IMR-90 (cell line): ENCODE measurements around the gene SMARCA4. TPM values are rescaled to one million over a fixed set of nuclear protein-coding genes. Genes with fewer than 3 reads are reported as not detected.

ENCODE experiments used
- ATAC-seq: fragments of 200-7000 bp; cut with Tn5 transposase; 2 replicates; pipeline ENCODE4 v1.9.1; 2020; ENCODE audit warnings: low read depth, mild to moderate bottlenecking, moderate library complexity
- BruUV-seq: library from RNA; stranded (reverse); fragments of 400-500 nt; replicated peaks from 2 replicates; lab custom pipeline; 2021; lab: Mats Ljungman, UMichigan
- CTCF ChIA-PET: fragments of 300-600 bp; formaldehyde crosslinking; extraction: SDS; loops from one replicate; lab custom pipeline; 2021; ENCODE audit warnings: antibody characterized with exemption; lab: Yijun Ruan, JAX
- POLR2A ChIA-PET: fragments of 300-600 bp; sonication (Branson Sonifier 250); formaldehyde crosslinking; loops from one replicate; lab custom pipeline; 2022; ENCODE audit warnings: antibody characterized with exemption; ENCODE audit not compliant: unreplicated experiment; lab: Charles Lee
- DNase-seq: peaks from one replicate; pipeline ENCODE4 v3.0.0; 2013
- H2AFZ ChIP-seq: replicated peaks from 2 replicates; pipeline ENCODE3; 2013; ENCODE audit warnings: low read length, mild to moderate bottlenecking; ENCODE audit not compliant: poor library complexity
- H2AK5ac ChIP-seq: 2 replicates; pipeline ENCODE4 v1.6.1; 2013; ENCODE audit warnings: low read depth, low read length, inconsistent platforms
- H2AK9ac ChIP-seq: replicated peaks from 2 replicates; pipeline ENCODE3; 2013; ENCODE audit warnings: mild to moderate bottlenecking, low read depth, low read length, moderate library complexity; ENCODE audit not compliant: poor library complexity
- H2BK120ac ChIP-seq: 2 replicates; pipeline ENCODE4 v1.6.1; 2013; ENCODE audit warnings: low read depth, low read length, inconsistent platforms
- H2BK15ac ChIP-seq: 3 replicates; pipeline ENCODE4 v1.6.1; 2013; ENCODE audit warnings: low read depth, low read length, inconsistent platforms
- H2BK20ac ChIP-seq: 2 replicates; pipeline ENCODE4 v1.6.1; 2013; ENCODE audit warnings: low read depth, mild to moderate bottlenecking, inconsistent platforms, low read length, moderate library complexity
- H2BK5ac ChIP-seq: 2 replicates; pipeline ENCODE4 v1.6.1; 2013; ENCODE audit warnings: mild to moderate bottlenecking, low read depth, low read length, inconsistent platforms; ENCODE audit not compliant: poor library complexity, severe bottlenecking
- H3K14ac ChIP-seq: replicated peaks from 2 replicates; pipeline ENCODE4 v1.6.1; 2013; ENCODE audit warnings: low read depth, low read length, inconsistent platforms
- H3K18ac ChIP-seq: 2 replicates; pipeline ENCODE4 v1.6.1; 2013; ENCODE audit warnings: low read depth, low read length, control low read depth
- H3K23ac ChIP-seq: 2 replicates; pipeline ENCODE4 v1.6.1; 2013; ENCODE audit warnings: low read depth, low read length, inconsistent platforms
- H3K27ac ChIP-seq: 2 replicates; pipeline ENCODE4 v1.5.1; 2013; ENCODE audit warnings: mild to moderate bottlenecking, control low read depth, low read length; ENCODE audit not compliant: insufficient read depth
- H3K27me3 ChIP-seq: 2 replicates; pipeline ENCODE4 v1.6.1; 2013; ENCODE audit warnings: low read length; ENCODE audit not compliant: control insufficient read depth, insufficient read depth
- H3K36me3 ChIP-seq: 2 replicates; pipeline ENCODE4 v1.6.1; 2013; ENCODE audit warnings: low read length, mixed read lengths; ENCODE audit not compliant: control insufficient read depth, insufficient read depth
- H3K4ac ChIP-seq: 2 replicates; pipeline ENCODE4 v1.6.1; 2013; ENCODE audit warnings: low read depth, low read length, inconsistent platforms
- H3K4me1 ChIP-seq: 2 replicates; pipeline ENCODE4 v1.6.1; 2013; ENCODE audit warnings: low read length, mixed read lengths; ENCODE audit not compliant: control insufficient read depth, insufficient read depth
- H3K4me2 ChIP-seq: 2 replicates; pipeline ENCODE4 v1.6.1; 2013; ENCODE audit warnings: low read depth, mild to moderate bottlenecking, control low read depth, low read length, moderate library complexity
- H3K4me3 ChIP-seq: 2 replicates; pipeline ENCODE4 v1.5.1; 2013; ENCODE audit warnings: low read depth, mild to moderate bottlenecking, control low read depth, low read length, moderate library complexity; ENCODE audit not compliant: insufficient read depth
- H3K56ac ChIP-seq: 2 replicates; pipeline ENCODE4 v1.6.1; 2013; ENCODE audit warnings: low read length, inconsistent platforms; ENCODE audit not compliant: insufficient read depth; ENCODE audit errors: extremely low read depth
- H3K79me1 ChIP-seq, 2 experiments: 2 replicates each; pipeline ENCODE4 v1.6.1; 2013; ENCODE audit warnings: low read length in 2 of 2, inconsistent platforms in 1 of 2, low read depth in 1 of 2
- H3K9ac ChIP-seq: 2 replicates; pipeline ENCODE4 v1.6.1; 2013; ENCODE audit warnings: low read depth, low read length, control low read depth
- H3K9me1 ChIP-seq: 2 replicates; pipeline ENCODE4 v1.6.1; 2013; ENCODE audit warnings: low read length, inconsistent platforms; ENCODE audit not compliant: insufficient read depth
- H3K9me3 ChIP-seq: 2 replicates; pipeline ENCODE4 v1.6.1; 2013; ENCODE audit warnings: low read length; ENCODE audit not compliant: control insufficient read depth, insufficient read depth
- H4K20me1 ChIP-seq: 2 replicates; pipeline ENCODE4 v1.6.1; 2013; ENCODE audit warnings: low read length, inconsistent platforms; ENCODE audit not compliant: insufficient read depth
- H4K5ac ChIP-seq: 2 replicates; pipeline ENCODE4 v1.6.1; 2013; ENCODE audit warnings: mild to moderate bottlenecking, low read depth, low read length, control low read depth
- H4K8ac ChIP-seq, 2 experiments: 2 replicates each; pipeline ENCODE4 v1.6.1; 2013; ENCODE audit warnings: low read depth in 2 of 2, low read length in 2 of 2, control low read depth in 1 of 2, inconsistent platforms in 1 of 2
- H4K91ac ChIP-seq: 2 replicates; pipeline ENCODE4 v1.6.1; 2013; ENCODE audit warnings: low read depth, low read length, inconsistent platforms; ENCODE audit not compliant: insufficient read depth
- CEBPB ChIP-seq: IDR thresholded peaks from 2 replicates; pipeline ENCODE4 v1.6.1; 2012; ENCODE audit warnings: low read depth, low read length, improper control_type of control experiment
- CHD1 ChIP-seq: IDR thresholded peaks from 2 replicates; pipeline ENCODE4 v1.6.1; 2012; ENCODE audit warnings: low read depth, low read length, improper control_type of control experiment
- CTCF ChIP-seq: conservative IDR thresholded peaks from 2 replicates; pipeline ENCODE4 v1.5.1; 2012; ENCODE audit warnings: mild to moderate bottlenecking, low read depth, low read length, improper control_type of control experiment
- FOS ChIP-seq: fragments of 150-350 bp; IDR thresholded peaks from 2 replicates; pipeline ENCODE4 v1.6.1; 2016; ENCODE audit warnings: low read depth, low read length
- MAFK ChIP-seq: IDR thresholded peaks from 2 replicates; pipeline ENCODE4 v1.6.1; 2012; ENCODE audit warnings: low read depth, low read length, improper control_type of control experiment
- MAZ ChIP-seq: IDR thresholded peaks from 2 replicates; pipeline ENCODE4 v1.6.1; 2012; ENCODE audit warnings: low read depth, mild to moderate bottlenecking, low read length, improper control_type of control experiment, moderate library complexity, borderline replicate concordance
- MXI1 ChIP-seq: IDR thresholded peaks from 2 replicates; pipeline ENCODE4 v1.6.1; 2012; ENCODE audit warnings: low read depth, mild to moderate bottlenecking, low read length, moderate library complexity, borderline replicate concordance
- RCOR1 ChIP-seq: IDR thresholded peaks from 2 replicates; pipeline ENCODE4 v1.6.1; 2012; ENCODE audit warnings: mild to moderate bottlenecking, low read length, improper control_type of control experiment; ENCODE audit not compliant: insufficient replicate concordance
- USF2 ChIP-seq: fragments of 150-350 bp; IDR thresholded peaks from 2 replicates; pipeline ENCODE4 v1.6.1; 2017; ENCODE audit warnings: mild to moderate bottlenecking, antibody characterized with exemption, low read length, low read depth
- WGBS, 2 experiments: methylation state at CpG; one replicate each; pipeline versions ENCODE4 v1.1.5 to v1.1.7; 2013; ENCODE audit warnings: missing lambda C conversion rate in 2 of 2; ENCODE audit not compliant: insufficient read length in 1 of 2; ENCODE audit errors: extremely low coverage in 2 of 2; 5-methylcytosine and 5-hydroxymethylcytosine counted together
- dilution Hi-C: fragments of 300-500 bp; cut with HindIII; formaldehyde crosslinking; loops from one replicate; pipeline ENCODE4 v1.14.3; 2018; ENCODE audit warnings: low sequenced_read_pairs; ENCODE audit not compliant: unreplicated experiment
- in situ Hi-C: fragments of 300-500 bp; cut with MboI; formaldehyde crosslinking; loops from 3 replicates; pipeline ENCODE4 v1.14.3; 2019; ENCODE audit warnings: low sequenced_read_pairs, inconsistent platforms, mixed read lengths
- intact Hi-C: fragments of 100-400 bp; cut with micrococcal nuclease; formaldehyde crosslinking; loops from 2 replicates; pipeline ENCODE4 v1.10.0; 2022
- polyA plus RNA-seq, 3 experiments: library from polyadenylated mRNA; depleted of rRNA; stranded (reverse); fragments of >200 nt; gene quantifications; 2 replicates each; pipeline ENCODE4 v1.2.3, GENCODE V29; 2012; ENCODE audit warnings: low replicate concordance in 1 of 3
- total RNA-seq: library from RNA; depleted of rRNA; stranded (reverse); fragments of >200 nt; gene quantifications from 2 replicates; pipeline ENCODE4 v1.2.3, GENCODE V29; 2012

The SMARCA4 gene
- total and polyA plus RNA-seq, 2 of the 4 experiments (the other 2 are of a cell fraction): 41.4 to 85.6 TPM

- TF ChIP-seq RCOR1: no peak
Observed at GRCh38 chr19:11059511-11060358, 98.9 kb downstream of the SMARCA4 start (continued).

GRCh38 chr19:11061952-11062351 is 101.1 kb downstream of the SMARCA4 start:
- Histone ChIP-seq H4K8ac (no peak overlapping the region), H4K91ac (no peak overlapping the region), H3K4ac (no peak overlapping the region), H3K79me1 (peaks cover 0 to 16% of the 10 kb centered on the region in 2 experiments; a peak in 1 of 4 replicates), H3K4me2 (no peak overlapping the region), H4K20me1 (no peaks in the 10 kb centered on the region; the same call in 1 of the 2 replicates), H3K14ac (no peak overlapping the region), H3K9ac (no peak overlapping the region), H2BK120ac (no peak overlapping the region), H3K23ac (no peak overlapping the region), H3K56ac (no peak overlapping the region), H3K18ac (no peak overlapping the region), H3K27me3 (no peaks in the 10 kb centered on the region), H2AFZ (no peak overlapping the region), H4K5ac (no peak overlapping the region), H2AK9ac (no peak overlapping the region), H3K4me1 (no peaks in the 10 kb centered on the region), H3K9me3 (no peaks in the 10 kb centered on the region), H3K4me3 (no peak overlapping the region), H3K36me3 (peaks cover 58% of the 10 kb centered on the region), H2BK5ac (no peak overlapping the region), H2BK15ac (no peak overlapping the region), H3K9me1 (peaks cover 3% of the 10 kb centered on the region; the same call in 1 of the 2 replicates), H3K27ac (no peak overlapping the region), H2BK20ac (no peak overlapping the region), H2AK5ac (no peak overlapping the region; the same call in 1 of the 2 replicates)
- ATAC-seq (no peak), DNase-seq (no peak)
- CTCF ChIA-PET: no interaction called here
- BruUV-seq: no TSS peak
- in situ Hi-C loops (no loop called here), intact Hi-C loops (no loop called here), dilution Hi-C loops (no loop called here)
- no peak for TF ChIP-seq MXI1
- no peak for TF ChIP-seq MAFK
- no peak for TF ChIP-seq MAZ
- no peak for TF ChIP-seq CTCF
- no peak for TF ChIP-seq USF2
- no peak for TF ChIP-seq CEBPB
- no peak for TF ChIP-seq FOS
- TF ChIP-seq CHD1: no peak
- POLR2A ChIA-PET: no interaction called here
- WGBS, 2 experiments: 90% methylated on average over 4 of the region's 14 CpGs; no CpG with 5 or more reads in 1 of the 2 experiments
